ENCODE measurements around the gene MMADHC.

Gene MMADHC

GRCh38 chr2:149556452-149556851 is 31.1 kb downstream of the MMADHC start:
- no peak for DNase-seq

- no peak for DNase-seq
Observed at GRCh38 chr2:149552830-149553229, 34.7 kb downstream of the MMADHC start.

GRCh38 chr2:149552226-149552625 is 35.3 kb downstream of the MMADHC start:
- DNase-seq = no peak

- DNase-seq = no peak
Observed at GRCh38 chr2:149544692-149545091, 42.9 kb downstream of the MMADHC start.

- no peak for DNase-seq
Observed at GRCh38 chr2:149543845-149544244, 43.7 kb downstream of the MMADHC start.

- no peak for DNase-seq
Observed at GRCh38 chr2:149540138-149540537, 47.4 kb downstream of the MMADHC start.

- no peak for DNase-seq
Observed at GRCh38 chr2:149538138-149538833, 49.3 kb downstream of the MMADHC start.

- no peak for DNase-seq
Observed at GRCh38 chr2:149537092-149537726, 50.4 kb downstream of the MMADHC start.

- no peak for DNase-seq
Observed at GRCh38 chr2:149536649-149537048, 50.9 kb downstream of the MMADHC start.

- DNase-seq = no peak
Observed at GRCh38 chr2:149534674-149535073, 52.9 kb downstream of the MMADHC start.

- DNase-seq = no peak
Observed at GRCh38 chr2:149528983-149529382, 58.6 kb downstream of the MMADHC start.

- DNase-seq = no peak
Observed at GRCh38 chr2:149527998-149528755, 59.4 kb downstream of the MMADHC start.

- DNase-seq = no peak
Observed at GRCh38 chr2:149526689-149527088, 60.9 kb downstream of the MMADHC start.

- no peak for DNase-seq
Observed at GRCh38 chr2:149525323-149525722, 62.3 kb downstream of the MMADHC start.

All from C1 segment of cervical spinal cord (tissue), 14 donors.